CD4-positive, alpha-beta T cell treated with Interleukin-4 for 1 hour (primary cell): ENCODE data around the gene NUP62.
"Not testable (repeated sequence)": the region's sequence is repeated elsewhere in the genome, so short reads cannot be mapped to it uniquely, and the experiment has no call there.

Source experiments
- DNase-seq, 2 donors: peaks; one replicate each; pipeline ENCODE4 v3.0.0-alpha.2; 2020 to 2022

NUP62 gene, protein sequence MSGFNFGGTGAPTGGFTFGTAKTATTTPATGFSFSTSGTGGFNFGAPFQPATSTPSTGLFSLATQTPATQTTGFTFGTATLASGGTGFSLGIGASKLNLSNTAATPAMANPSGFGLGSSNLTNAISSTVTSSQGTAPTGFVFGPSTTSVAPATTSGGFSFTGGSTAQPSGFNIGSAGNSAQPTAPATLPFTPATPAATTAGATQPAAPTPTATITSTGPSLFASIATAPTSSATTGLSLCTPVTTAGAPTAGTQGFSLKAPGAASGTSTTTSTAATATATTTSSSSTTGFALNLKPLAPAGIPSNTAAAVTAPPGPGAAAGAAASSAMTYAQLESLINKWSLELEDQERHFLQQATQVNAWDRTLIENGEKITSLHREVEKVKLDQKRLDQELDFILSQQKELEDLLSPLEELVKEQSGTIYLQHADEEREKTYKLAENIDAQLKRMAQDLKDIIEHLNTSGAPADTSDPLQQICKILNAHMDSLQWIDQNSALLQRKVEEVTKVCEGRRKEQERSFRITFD

DNA sequence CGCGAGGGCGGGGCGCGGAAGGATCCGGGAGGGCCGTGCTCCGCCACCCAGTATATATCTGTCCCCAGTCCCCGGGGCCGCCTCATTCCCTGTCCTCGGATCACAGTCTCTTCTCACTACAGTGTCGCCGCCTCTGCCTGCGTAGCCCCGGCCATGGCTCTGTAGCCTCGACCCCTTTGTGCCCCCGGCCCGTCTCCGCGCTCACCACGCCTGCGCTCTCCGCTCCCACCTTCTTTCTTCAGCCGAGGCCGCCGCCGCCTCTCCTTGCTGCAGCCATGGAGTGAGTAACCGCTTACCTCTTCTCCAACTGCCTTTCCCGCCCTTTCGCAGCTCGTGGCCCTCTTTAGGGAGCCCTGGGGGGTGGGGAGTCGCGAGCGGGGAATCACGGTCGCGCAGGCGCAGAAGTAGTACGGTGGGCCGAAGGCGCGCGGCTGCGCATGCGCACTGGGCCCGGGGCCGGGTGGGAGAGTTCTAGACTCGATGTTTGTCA lies at the start of gene NUP62, which contains the start of gene ATF5:
Gene NUP62 (minus strand): TSS at position 384 of the 490 bp plus-strand sequence. CDS start 19,697 bp downstream, outside the sequence.
Gene ATF5 (plus strand): TSS at position 85 of the 490 bp plus-strand sequence. CDS start 1,646 bp downstream, outside the sequence.
- DNase-seq = peak; percentile 90 to 91

DNA sequence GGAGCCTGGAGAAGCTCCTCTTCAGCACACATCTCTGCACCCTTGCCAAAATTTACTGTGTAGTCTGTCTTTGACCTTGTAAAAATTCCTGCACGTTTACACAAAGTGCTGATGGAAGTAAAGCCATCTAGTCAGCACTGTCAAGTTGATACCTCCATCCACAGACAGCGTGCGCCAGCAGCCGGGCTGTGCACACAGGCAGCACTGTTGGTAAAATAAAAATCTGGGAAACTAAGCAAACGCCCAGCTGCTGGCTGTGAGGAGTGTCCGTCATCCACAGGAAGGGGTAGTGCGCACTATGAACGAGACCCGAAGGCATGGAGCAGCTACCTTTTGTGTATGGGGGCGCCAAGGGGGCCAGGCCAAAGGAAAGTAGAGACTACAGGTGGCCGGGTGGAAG lies 49.0 kb upstream of the NUP62 start:
- no peak for DNase-seq

DNA sequence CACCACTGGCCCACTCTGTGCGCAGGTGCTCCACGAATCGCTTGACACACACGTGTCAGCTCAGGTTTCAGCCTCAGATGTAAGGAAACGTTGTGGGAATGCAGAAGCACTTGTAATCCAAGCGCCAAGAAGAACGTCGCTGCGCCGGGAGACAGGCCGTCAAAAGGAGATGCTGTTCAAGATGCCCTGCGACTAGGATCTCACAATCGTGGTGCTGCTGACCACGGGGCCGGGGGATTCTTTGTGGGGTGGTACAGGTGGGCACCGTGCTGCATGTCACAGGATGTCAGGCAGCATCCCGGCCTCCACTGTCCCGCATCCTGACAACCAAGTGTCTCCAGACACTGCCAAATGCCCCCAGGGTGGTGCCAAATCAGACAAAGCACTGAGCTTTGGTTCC lies 48.6 kb upstream of the NUP62 start:
- DNase-seq = no peak

DNA sequence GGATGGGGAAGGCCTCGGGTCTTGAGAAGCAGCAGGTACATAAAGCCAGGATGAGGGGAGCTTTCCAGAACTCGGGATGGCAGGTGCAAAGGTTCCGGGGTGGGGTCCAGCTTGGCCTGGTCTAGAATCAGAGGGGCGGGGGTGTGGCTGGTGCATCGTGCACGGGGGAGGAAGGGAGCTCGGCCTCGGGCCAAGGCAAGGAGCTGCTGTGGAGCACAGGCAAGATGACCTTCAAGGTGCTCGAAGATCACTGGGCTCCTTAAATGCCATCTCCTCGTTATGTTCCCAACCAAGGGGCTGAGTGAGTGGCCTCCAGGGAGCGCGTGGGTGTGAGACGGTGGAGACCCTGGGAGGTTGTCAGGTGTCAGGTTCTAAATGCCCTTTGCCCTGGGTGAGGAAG lies 47.8 kb upstream of the NUP62 start:
- DNase-seq = no peak

DNA sequence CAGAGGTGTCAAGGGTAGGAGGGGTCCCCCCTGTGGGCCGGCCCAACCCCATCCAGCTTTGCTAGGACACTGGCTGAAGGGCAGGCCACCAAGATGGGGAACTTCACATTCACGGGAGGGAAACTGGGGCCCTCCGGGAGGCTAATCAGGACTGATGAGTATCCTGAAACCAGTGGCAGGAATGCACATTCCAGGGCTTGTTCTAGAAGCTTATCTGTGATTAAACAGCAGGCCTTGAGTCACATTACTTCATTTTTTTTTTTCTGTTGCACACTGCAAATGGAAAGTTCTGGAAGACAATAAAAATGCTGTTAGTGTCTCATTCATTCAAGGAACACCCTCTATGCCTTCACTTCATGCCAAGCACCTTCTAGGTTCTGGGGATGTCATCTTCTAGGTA lies 47.2 kb upstream of the NUP62 start:
- DNase-seq = no peak

DNA sequence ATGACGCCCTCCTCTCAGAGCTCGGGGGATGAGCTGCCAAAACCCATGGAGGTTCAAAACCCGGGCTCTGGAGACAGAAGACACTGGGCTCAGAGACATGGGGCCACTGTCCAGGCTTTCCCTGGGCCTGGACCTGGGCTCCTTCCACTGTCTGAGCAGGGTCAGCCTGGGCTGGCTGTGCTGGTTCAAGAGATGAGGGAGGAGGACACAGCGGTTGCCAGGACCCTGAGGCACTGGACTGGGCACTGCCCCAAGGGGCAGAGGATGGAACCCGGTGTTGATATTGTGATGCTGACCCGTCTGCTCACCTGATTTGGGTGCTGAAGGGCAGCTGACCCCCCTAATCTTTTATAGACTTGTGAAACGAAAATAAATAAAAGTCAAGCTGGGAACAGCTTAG lies 45.7 kb upstream of the NUP62 start:
- no peak for DNase-seq

DNA sequence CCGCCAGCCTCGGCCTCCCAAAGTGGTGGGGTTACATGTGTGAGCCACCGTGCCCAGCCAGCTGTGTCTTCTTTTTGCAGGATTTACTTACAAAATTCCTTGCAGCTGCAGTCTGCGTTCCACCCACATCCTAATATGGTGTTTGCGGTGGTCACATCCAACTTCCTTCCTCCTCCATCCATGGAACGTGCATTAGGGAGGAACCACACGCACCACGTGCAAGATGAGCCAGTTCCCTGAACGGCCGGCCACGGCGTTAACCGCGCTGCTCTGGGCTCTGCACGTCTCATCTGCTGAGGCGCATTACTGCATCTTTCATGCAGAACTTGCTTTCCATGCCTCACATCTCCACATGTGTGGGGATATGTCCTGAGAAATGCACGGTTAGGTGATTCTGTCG lies 44.7 kb upstream of the NUP62 start:
- DNase-seq = peak in 1 of 2 donors; percentile 20

DNA sequence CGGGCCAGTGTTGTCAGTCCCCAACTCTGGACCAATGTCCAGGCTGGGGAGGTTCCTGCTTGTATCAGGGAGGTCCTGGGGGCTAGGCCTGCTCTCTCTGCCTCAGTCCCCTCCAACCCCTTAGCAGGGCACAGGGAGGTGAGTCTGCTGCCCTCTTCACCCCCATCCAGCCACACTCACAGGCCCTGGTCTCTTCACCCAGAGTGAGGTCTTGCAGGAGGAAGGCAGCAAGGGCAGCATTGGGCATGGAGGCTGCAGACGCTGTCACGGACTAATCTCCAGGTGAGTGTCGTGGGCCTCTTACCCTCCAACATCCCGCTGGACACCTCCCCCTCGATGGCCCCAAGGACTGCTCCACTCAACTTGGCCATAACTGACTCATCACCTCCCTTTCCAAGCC lies 43.5 kb upstream of the NUP62 start:
- no peak for DNase-seq

DNA sequence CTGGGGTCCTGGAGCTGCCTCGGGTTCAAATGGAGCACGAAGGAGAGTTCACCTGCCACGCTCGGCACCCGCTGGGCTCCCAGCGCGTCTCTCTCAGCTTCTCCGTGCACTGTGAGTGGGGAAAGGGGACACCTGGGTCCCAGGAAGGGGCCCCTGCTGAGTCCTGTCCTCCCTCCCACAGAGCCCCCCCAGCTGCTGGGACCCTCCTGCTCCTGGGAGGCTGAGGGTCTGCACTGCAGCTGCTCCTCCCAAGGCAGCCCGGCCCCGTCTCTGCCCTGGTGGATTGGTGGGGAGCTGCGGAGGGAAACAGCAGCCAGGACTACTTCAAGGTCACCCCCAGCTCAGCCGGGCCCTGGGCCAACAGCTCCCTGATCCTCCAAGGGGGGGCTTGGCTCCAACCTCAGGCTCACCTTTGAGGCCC lies 42.7 kb upstream of the NUP62 start:
- no peak for DNase-seq

DNA sequence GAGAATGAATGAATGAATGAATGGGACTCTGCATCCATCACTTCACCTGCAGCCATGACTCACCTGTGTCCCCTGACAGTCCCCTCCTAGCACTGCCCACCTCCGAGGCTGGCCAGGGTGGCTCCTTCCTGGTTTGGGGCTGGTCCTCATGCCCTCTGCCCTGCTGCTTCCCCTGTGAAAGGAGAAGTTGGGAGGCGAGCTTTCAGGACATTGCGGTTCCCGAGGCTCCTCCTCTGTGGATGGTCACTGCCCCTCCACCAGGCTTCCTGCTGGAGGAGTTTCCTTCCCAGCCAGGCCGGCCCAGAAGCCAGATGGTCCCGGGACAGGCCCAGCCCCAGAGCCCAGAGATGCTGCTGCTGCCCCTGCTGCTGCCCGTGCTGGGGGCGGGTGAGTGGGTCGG lies 40.1 kb upstream of the NUP62 start:
- DNase-seq = not testable (repeated sequence)

DNA sequence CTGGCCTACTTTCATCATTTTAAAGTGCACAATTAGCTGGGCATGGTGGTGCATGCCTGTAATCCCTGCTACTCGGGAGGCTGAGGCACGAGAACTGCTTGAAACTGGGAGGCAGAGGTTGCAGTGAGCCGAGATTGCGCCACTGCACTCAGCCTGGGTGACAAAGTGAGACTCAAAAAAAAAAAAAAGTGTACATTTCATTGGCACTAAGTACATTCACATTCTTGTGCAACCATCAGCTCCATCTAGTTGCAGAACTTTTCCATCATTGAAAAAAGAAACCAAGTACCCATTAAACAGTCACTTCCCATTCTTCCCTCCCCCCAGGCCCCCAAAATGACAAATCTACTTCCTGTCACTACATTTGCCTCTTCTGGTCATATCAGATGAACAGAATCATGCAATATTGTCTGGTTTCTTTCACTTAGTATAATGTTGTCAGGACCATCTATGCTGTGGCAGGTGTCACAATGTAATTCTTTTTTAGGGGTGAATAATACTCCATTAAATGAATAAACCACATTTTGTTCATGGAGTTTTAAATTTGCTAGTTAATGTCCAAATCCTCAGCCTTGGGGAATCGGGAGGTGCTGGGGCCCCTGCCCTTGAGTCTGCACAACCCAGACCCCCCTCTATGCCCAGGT lies 39.1 kb upstream of the NUP62 start:
- peak in 1 of 2 donors; percentile 20 for DNase-seq

DNA sequence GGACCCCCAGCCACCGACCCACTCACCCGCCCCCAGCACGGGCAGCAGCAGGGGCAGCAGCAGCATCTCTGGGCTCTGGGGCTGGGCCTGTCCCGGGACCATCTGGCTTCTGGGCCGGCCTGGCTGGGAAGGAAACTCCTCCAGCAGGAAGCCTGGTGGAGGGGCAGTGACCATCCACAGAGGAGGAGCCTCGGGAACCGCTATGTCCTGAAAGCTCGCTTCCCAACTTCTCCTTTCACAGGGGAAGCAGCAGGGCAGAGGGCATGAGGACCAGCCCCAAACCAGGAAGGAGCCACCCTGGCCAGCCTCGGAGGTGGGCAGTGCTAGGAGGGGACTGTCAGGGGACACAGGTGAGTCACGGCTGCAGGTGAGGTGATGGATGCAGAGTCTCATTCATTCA lies 31.7 kb upstream of the NUP62 start, which contains the start of gene SIGLEC11:
Gene SIGLEC11 (minus strand): TSS at position 193 of the 400 bp plus-strand sequence. CDS start 91 bp downstream, at position 102.
- DNase-seq = not testable (repeated sequence)

DNA sequence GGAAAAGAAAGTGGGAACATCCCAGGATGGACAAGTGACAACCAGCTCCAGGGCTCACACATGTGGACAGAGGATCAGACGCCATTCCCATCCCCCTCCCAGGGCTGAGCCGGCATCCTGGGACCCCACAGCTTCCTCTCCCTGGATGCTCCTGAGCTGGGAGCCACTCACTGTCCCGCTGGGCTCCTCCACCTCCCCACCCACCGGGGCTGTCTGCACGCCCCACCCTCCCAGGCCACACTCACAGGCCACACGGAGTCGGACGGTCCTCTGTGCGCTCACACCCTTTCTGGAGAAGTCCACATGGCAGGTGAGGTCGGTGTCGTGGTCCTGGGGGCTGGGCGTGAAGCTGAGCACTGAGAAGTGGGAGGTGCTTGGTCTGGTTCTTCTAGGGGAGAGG lies 30.6 kb upstream of the NUP62 start:
- DNase-seq = not testable (repeated sequence)

DNA sequence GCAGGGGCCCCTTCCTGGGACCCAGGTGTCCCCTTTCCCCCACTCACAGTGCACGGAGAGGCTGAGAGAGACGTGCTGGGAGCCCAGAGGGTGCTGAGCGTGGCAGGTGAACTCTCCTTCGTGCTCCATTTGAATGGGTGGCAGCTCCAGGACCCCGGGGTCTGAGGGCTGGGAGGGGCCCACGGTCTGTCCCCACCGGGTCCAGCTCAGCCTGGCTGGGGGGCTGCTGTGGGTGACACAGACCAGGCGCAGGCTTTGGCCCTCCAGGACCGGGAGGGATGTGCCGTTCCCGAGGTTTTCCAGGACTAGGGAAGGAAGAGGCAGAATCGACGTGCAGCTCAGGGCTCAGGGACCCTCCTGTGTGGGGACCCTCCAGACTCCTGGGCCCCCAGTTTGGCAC lies 29.3 kb upstream of the NUP62 start:
- DNase-seq = not testable (repeated sequence)

DNA sequence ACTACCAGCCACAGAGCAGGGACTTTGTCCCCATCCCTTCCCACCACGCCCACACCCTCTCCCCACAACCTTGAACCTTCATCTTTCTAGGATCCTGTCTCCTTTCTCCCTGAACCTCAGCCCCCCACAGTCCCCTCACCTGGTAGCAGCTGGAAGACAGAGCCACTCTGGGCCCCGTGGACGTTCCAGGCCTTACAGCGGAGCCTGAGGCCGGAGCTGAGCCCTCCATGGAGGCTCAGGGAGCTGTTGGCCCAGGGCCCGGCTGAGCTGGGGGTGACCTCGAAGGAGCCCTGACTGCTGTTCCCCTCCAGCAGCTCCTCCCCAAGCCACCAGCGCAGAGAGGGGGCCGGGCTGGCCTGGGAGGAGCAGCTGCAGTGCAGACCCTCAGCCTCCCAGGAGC lies 28.8 kb upstream of the NUP62 start:
- not testable (repeated sequence) for DNase-seq

DNA sequence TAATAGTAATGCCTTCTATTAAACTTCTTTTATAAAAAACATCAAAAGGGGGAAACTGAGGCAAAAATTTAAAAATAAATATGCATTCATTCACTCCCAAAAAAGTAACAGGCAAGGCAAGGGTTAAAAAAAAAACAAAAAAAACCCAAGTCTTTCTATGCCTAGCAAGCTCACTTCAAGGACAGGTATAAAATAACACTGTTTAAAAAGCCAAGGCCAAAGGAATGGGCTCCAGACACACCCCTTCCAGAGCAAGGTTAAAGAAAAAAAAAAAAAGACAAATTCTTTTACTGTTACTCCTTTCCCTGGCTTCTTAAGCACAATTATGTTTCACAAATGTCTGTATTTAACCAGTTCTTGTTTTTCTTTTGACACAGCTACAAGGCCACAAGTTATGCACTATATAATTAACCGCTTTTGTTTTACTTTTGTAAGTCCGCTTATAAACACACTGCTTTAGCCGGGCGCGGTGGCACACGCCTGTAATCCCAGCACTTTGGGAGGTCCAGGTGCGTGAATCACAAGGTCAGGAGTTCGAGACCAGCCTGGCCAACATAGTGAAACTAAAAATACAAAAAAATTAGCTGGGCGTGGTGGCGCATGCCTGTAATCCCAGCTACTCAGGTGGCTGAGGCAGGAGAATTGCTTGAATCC lies 28.1 kb upstream of the NUP62 start:
- no peak for DNase-seq

DNA sequence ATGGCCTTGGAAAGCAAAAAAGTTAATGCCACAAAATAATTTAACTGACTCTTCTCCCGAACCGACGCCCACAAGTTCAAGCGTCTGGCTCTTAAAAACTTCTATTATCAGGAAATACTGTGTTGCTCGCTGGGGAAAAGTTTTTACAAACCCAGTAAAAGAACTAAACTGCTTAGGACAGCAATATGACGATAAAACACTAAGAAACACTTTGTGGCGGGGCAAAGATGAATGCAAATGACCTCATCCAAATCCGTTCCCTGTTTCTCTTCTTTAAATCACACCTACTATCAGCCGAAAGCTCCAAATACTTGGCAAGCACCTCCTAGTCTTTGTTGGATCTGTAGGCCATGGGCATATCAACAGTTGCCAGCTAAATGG lies 26.8 kb upstream of the NUP62 start:
- DNase-seq = no peak

DNA sequence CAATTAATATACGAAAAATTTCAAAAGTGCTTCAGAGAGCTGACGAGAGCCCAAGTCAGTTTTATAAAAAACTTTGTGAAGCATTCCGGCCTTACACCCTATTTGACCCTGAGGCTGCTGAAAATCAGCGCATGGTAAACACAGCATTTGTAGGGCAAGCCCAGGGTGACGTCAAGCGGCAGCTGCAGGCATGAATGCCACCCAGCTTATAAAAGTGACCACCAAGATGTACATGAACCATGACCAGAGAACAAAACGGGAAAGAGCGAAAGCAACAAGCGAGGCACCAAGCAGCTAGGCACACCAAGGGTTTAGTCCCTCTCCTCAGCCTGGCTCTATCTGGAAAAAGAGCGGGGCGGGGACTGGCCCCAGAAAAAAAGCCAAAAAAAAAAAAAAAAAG lies 25.6 kb upstream of the NUP62 start:
- DNase-seq = no peak

DNA sequence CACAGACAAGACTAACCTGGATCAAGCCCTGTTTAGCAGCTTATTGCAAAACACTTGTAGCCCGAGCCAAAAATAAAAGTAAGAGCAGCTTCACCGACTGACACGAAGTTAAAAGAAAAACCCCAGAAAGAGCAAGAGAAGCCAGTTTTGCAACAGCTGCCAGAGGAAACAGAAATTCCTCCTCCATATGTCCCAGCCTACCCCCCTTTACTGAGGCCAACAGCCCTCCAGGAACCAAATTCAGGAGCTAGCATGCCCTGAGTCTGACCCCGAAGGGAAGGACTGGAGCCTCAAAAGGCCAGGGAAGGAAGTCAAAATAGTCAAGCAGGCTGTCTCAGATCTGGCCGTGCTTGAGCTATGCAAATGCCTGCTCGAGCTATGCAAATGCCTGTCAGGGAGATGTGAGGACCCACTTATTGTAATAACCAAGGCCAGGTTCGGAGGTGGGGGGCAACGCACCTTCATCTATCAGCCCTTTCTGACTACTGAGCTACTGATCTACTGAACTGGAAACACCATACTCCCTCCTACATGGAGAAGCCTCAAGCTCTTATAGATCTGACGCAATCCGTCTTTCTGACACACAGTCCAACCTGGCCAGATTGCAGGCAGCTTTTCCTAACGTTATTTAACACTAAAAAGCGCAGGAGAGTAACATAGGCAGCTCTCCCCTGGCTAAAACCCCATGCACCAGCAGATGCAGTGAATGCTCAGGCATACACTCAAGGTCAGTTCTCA lies 25.0 kb upstream of the NUP62 start:
- DNase-seq = no peak

DNA sequence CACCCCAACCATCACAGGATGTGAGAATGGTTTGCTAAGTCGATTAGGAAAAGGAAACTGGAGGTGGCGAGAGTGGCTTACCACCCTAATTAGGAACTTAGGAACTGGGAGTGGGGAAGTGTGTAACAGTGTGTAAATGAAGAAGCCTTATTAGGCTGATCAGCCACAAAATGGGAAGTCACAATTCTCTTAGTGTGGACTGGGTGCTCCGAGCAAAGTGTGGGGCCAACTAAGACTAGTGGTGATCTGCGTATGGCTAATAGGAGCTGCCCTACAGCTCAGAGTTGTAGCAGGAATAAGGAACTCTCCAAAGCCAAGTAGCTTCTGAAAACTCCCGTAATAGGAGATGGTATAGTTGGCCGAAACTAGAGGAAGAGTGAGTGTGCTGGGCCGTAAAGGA lies 24.1 kb upstream of the NUP62 start:
- no peak for DNase-seq

DNA sequence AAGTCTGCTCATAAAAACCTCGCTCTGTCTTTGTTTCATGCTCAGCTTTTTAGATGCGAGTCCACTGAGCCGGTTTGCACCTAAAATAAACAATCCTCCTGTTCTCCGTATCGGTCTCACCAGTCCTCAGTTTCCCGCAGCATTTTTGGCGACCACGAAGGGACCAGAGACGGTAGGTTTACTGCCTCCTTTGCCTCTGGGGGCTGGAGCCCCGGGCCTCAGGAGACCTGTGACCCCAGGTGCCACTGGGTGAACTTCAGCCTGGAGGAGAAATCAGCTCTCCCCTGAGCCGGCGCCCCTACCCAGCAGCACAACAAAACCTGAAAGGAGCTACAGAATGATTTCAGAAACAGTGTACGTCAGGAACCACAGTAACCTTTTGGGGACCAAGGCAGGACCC lies 23.6 kb upstream of the NUP62 start:
- DNase-seq = no peak

DNA sequence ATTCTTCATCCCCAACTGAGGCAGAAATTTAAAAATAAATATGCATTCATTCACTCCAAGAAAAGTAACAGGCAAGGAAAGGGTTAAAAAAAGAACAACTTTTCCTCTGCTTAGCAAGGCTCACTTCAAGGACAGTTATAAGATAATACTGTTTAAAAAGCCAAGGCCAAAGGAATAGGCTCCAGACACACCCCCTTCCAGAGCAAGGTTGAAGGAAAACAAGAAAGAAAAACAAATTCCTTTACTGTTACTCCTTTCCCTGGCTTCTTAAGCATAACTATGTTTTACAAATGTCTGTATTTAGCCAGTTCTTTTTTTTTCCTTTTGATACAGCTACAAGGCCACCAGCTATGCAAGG lies 23.2 kb upstream of the NUP62 start:
- no peak for DNase-seq
